NT2/D1 (cell line): ENCODE results near the gene TMEM259.

Experiments used
- SUZ12 ChIP-seq: IDR thresholded peaks from 2 replicates; pipeline ENCODE4 v1.6.1; 2011; ENCODE audit not compliant: insufficient read length, insufficient read depth; ENCODE audit errors: extremely low read depth
- YY1 ChIP-seq: IDR thresholded peaks from 2 replicates; pipeline ENCODE4 v1.6.1; 2011; ENCODE audit not compliant: insufficient read length, insufficient read depth
- ZNF274 ChIP-seq: IDR thresholded peaks from 2 replicates; pipeline ENCODE4 v1.6.1; 2011; ENCODE audit warnings: mild to moderate bottlenecking, low read depth, low read length

DNA sequence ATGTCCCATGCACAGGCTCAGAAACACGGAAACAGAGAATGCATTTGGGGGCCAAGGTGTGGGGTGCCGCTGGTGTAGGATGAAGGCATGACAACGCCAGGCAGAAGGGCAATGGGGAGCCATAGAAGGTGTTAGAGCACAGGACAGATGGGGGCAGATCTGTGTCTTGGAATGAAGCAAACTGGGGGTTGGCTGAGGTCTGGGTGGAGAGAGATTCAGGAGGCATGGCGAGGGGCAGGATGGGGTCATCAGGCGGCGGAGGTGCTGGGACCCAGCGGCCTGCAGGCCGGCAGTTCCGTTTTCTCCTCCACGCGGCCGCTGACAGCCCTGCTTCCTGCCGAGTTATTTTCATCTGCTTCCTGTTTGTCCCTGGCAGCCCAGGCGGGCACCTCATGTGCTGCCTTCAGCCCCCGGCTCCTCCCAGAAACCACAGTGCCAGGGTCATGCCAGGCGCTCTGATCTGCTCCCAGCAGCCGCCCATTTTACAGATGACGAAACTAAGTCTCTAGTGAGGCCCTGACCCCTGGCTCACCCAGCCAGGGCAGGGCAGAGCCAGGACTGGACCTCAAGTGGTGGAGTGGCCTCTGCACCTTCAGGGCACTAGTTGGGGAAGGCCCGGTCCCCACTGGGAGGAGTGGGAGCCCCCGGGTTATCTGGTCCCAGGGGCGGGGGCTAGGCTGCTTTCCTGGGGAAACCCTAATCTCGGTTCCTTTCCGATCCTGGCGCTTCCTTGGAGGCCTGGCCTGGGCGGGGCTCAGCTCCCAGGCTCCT is 48.3 kb upstream of the TMEM259 start:
- no peak for TF ChIP-seq YY1
- no peak for TF ChIP-seq SUZ12
- TF ChIP-seq ZNF274: no peak
